Middle frontal gyrus (tissue), 1 donor: ENCODE measurements around the gene RALA.
A peak's percentile ranks its signal among the peaks of the same experiment; 100 is the strongest.
"Not testable (repeated sequence)": the region's sequence is repeated elsewhere in the genome, so short reads cannot be mapped to it uniquely, and the experiment has no call there.

Experiments
- DNase-seq: peaks from one replicate; pipeline ENCODE4 v3.0.0-alpha.2; 2015; ENCODE audit warnings: low spot score; ENCODE audit errors: extremely low spot score

RALA gene

DNA sequence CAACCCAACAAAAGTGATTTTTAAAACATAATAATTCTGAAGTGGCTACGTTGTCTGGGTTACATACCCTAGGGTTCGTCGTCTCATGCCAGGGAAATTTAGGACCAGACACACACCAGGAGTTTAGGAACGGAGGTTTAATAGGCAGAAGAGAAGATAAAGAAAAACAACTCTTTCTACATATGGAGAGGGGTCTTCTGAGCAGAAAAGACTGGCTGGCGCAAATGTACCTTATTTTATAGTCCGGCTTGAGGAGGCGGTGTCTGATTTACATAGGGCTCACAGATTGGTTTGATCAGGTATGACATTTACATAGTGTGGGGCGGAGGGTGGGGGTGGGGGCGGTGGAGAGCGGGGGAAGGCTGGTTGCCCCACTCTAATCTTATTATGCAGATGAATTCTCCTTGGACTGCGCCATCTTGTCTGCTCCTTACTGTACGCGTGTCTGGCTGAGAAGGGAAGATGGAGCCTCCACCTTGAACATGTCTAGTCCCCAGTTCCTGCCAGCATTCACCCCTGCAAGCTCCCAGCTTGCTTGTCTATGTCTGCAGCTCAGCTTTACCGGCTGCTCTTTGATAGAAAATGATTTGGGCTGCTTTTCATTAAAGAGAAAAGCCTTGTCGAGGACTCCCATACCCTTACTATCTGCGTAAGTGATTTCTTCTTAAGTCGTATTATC, 98.7 kb downstream of the RALA start:
- no peak for DNase-seq

DNA sequence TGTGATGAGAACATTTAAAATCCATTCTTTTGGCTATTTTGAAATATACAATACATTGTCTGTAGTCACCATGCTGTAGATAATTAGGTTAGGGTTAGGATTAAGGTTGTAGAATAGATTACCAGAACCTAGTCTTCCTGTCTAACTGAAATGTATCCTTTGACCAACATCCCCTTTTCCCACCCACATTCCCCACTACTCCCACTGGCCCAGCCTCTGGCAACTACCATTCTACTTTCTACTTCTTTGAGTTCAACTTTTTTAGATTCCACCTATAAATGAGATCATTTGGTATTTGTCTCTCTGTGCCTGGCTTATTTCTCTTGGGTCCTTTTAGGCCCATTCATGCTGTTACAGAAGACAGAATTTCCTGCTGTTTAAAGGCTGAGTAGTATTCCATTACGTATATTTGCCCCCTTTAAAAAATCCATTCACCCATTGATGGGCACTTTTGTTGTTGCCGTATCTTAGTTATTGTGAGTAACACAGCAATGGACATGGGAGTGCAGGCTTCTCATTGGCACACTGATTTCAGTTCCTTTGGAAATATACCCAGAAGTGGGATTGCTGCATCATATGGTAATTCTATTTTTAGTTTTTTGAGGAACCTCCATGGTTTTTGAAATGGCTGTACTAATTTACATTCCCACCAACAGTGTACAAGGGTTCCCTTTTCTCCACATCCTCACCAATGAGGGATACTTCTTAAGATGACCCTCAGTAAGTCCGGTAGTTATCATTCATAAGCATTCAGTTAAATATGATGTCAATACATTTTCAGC, 104.0 kb downstream of the RALA start:
- DNase-seq: no peak

DNA sequence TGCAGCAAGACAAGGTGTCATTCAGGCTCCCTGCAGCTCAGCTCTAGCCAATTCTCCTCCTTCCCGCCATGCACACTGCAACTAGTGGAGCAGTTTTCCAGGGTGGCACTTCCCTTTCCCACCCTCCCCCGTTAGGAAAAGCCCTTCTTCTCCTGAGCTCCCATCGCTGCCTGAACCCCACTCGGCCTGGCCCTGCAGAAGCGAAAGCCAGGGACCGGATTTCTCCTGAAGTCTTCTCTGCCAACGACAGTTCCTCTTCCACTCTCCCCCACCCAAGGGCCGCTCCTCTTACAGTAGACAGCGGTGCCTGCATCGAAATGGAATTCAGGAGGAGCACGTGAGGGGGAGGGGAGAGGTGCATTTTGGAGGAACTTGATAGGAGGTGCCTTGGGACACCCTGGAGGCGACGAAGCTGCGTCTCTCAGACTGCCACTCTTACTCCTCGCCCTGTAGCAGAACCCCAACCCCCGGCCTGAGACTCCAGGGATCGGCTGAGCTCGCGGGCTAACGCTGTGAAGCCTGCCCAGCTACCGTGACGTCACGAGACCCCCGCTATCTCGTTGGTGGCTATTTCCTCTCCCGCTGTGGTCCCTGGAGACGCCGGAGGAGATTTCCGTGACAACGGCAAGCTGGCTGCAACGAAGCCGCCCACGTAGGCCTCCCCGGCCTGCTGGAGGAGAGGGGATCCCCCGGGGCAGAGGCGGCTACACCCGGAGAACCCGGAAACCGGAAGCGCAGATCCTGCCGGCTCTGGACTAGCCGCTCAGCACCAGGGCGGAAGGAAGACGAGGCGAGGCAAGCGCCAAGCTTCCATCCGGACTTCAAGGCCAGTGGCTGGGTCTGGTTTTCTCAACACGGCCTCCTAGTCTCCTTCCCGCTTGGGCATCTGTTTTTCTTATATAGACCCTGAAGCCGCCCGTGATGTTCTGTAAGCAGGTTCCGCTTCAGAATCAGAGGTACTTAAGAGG, 109.7 kb downstream of the RALA start:
- peak; percentile 93 for DNase-seq

DNA sequence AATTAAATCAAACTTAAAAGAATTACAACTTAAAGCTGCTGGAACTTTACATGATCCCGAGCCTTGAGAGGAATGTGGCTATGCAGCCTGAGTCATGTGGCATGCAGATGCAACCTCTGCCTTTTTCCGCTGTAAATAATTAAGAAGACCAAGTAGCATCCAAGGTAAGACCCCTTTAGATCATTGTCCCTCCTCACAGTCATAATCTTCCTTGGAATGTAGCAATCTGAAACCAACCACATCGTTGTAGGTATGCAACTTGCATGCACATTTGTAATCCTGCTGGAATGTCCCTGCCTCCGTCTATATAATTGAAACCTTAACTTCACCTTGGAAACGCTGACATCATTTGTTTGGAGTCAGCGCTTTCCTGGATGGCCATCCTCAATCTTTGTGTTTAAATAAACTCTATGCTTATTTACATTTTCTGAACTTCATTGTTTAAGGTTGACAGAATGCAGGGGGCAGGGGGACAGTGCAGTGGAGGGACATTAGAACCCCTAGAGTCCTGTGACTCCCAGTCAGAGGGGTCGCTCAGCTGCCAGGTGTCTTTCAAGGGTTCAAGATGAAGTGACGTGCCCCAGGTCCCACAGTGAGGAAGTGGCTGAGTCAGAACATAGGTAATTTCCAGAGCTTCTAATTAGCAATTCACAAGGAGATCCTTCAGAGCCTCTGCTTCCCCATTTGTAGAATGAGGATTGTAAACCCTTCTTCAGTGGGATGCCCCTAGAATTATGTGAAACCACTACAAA, 110.7 kb downstream of the RALA start:
- no peak for DNase-seq

DNA sequence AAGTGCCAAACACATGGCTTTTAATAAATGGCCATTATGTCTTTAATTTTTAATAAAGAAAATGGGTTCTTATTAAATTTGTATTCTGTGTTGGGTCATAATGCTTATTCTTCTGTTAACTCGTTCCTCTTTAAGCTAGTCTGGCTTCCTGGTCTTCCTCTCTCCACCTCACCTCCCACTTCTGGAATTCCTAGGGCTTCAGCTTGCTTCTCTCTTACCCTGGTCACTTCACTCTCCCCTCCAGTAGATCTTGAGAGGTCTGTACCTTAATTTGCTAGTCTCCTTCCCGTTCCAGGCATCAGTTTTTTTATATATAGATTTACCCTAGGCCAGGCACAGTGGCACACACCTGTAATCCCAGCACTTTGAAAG, 111.2 kb downstream of the RALA start:
- DNase-seq: no peak

DNA sequence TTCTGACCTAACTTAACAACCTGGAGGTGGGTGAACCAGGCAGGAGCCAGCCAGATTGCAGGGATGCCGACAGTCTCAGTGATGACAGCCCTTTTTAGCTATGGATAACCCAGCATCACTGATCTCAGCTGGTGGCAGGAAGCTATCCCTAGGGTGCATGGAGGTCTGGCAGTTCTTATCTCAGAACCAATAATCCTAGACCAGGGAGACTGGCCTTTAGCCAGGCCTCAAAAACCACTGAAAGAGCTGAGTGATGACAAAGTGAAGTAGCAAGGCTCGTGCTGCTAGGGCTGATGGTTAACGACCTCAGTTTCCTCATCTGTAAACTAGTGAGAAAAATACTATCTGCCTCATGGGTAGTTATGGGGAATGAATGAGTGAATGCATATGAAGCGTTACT, 112.5 kb downstream of the RALA start:
- no peak for DNase-seq

DNA sequence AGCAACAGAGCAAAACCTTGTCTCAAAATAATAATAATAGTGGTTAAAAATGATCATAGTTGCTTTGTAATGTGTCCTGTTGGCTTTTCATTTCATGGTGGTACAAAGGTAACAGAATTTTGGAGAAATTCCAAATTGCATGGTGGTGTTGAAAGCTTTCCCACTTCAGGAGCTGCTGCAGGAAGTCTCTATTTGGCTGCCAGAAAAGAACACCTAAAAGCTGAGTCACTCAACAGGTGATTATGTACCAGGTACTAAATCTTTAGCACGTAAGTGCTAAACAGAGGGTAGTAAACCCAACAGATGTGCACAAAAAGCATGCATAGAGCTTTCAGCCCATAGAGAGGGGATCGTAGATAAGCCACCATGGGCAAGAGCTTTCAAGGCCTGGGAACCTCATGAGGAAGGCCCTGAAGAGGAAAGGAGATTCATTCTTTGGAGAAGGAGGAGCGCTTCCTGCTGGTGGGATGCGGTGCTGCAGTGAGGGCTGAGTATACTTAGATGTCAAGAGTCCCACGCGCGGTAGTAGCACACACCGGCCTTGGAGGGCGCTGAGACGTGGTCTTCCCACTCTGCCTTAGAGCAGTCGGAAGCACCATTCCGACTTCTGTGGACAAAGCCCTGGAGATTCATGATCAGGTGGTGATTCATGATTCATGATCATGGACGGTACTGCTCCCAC, 118.7 kb downstream of the RALA start:
- no peak for DNase-seq

DNA sequence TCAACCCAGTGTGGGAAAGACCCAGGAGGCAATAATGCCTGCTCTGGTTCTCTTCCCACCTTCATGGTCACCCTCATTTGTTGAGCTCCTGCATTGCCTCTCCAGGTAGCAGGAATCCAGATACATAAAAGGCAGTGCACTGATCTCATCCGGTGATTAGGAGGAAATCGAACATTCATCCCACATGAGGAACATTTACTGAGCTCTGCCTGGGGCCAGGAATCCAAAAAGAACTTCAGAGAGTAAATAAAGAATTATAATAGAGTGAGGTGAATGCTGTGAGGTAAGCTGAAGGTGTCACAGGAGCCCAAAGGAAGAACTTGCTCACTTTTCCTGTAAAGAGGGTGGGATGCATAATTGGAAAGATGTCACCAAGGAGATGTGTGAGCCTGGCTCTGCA, 121.2 kb downstream of the RALA start:
- no peak for DNase-seq

DNA sequence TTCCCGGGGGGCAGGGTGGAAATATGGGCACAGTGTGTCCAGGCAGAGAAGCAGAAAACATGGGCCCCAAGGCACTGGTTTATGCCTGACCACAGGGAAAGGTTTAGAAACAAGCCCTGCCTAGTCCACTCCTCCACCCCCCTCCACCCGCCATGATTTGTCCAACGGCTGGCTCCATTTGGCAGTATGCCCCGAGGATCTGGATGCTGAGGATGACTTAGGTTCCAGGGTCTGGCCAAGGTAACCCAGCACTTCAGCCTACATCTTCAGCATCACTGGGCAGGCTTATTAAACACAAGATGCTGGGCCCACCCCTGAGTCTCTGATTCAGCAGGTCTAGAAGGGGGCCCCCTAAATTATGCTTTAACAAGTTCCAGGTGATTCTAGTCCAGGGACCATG, 121.9 kb downstream of the RALA start:
- DNase-seq: no peak

DNA sequence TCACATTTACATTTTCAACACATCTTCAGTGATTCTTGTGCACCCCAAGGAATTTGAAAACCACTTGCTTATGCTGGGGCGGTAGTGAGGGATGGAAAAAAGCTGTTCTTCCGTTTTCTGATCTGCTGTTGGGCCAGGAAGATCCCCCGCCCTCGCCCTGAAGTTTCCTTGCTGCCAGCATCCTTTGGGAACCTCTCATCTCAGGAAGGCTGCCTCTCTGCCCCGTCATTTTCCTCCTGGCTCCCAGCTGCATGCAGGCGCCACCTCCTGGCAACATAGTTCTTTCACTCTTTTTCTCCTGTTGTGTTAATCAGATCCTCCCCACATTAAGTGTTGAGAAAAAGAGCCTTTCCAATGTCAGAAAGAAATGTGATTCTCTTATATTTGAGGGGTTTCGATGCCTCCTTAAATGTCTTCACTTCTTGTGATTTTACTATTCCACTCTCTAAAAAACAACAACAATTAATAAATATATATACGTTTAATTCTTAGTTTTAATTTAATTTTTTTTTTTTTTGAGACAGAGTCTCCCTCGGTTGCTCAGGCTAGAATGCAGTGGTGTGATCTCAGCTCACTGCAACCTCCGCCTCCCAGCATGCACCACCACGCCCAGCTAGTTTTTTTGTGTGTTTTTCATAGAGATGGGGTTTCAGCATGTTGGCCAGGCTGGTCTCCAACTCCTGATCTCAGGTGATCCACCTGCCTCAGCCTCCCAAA, 122.9 kb downstream of the RALA start:
- peak; percentile 71 for DNase-seq

DNA sequence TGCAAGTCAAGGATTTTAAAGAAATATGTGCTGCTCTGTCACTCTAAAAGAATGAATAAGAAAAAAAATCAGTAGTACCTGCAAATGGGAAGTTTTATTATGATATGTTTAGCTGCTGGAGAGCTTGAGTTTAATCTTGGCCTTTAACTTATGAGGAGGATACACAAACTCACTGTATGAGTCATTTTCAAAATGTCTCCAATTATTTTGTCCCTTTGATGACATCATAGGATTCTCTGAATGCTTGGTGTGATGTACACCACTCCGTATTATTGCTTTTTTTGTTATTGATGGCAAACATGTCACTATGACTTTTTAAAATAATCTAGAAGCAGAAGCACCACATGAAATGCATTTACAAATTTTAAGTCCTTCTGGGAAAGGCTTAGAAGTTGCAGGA, 125.8 kb downstream of the RALA start:
- DNase-seq: no peak

DNA sequence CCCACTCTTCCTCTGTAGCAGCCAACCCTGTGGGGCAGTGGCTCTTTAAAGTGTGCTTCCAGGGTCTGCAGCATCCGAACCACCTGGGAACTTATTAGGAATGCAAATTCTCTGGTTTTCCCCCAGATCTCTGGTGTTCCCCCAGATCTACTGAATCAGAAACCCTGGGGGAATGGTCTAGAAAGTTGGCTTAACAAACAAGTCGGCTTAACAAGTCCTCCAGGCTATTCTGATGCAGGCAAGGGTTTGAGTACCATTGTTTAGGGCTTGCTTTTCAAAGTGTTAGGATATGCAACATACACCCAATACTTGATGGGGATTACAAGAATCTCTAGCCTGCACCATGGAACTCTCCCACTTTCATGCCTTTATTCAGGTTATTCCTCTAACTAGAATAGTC, 126.3 kb downstream of the RALA start:
- no peak for DNase-seq

DNA sequence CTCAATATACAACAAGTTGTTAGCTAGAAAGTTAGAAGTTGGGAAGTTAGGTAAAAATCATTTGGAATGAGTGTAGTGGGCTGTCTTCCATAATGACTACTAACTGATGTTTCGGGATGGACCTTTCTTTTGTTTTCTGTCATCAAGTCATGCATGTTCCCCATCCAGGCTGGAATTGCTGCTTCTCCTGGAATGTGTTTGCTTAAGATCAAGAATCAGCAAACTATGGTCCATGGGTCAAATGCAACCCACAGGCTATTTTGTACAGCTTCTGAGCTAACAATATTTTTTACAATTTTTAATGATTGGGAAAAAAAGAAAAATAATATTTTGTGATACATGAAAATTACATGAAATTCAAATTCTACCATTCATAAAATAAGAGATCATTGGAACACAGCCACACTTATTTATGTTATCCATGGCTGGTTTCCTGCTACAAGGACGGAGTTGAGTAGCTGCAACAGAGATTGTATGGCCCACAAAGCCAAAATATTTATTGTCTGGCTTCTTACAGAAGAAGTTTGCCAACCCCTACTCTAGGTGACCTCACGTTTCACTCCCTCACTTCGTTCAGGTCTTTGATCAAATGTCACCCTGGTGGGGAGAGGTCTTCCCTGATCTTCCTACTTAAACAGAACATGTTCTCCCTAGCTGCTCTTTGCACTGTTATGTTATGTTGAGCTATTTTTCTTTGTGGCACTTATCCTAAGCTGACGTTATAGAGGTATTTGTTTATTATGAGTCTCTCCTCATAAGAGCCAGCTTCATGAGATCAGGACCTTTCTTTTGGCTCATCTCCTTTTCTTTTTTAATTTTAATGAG, 127.1 kb downstream of the RALA start:
- DNase-seq: no peak

DNA sequence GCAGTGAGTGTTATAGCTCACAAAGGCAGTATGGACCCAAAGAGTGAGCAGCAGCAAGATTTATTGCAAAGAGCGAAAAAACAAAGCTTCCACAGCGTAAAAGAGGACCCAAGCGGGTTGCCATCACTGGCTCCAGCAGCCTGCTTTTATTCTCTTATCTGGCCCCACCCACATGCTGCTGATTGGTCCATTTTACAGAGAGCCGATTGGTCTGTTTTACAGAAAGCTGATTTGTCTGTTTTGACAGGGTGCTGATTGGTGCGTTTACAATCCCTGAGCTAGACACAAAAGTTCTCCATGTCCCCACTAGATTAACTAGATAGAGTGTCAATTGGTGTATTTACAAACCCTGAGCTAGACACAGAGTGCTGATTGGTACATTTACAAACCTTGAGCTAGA, 129.9 kb downstream of the RALA start:
- DNase-seq: not testable (repeated sequence)

DNA sequence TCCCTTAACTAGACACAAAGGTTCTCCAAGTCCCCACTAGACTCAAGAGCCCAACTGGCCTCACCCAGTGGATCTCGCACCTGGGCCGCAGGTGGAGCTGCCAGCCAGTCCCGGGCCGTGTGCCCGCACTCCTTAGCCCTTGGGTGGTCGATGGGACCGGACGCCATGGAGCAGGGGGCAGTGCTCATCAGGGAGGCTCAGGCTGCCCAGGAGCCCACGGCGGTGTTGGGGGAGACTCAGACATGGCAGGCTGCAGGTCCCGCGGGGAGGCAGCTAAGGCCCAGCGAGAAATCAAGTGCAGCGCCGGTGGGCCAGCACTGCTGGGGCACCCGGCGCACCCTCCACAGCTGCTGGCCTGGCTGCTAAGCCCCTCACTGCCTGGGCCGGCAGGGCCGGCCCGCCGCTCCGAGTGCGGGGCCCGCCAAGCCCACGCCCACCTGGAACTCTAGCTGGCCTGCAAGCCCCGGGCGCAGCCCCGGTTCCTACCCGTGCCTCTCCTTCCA, 130.5 kb downstream of the RALA start:
- DNase-seq: no peak

DNA sequence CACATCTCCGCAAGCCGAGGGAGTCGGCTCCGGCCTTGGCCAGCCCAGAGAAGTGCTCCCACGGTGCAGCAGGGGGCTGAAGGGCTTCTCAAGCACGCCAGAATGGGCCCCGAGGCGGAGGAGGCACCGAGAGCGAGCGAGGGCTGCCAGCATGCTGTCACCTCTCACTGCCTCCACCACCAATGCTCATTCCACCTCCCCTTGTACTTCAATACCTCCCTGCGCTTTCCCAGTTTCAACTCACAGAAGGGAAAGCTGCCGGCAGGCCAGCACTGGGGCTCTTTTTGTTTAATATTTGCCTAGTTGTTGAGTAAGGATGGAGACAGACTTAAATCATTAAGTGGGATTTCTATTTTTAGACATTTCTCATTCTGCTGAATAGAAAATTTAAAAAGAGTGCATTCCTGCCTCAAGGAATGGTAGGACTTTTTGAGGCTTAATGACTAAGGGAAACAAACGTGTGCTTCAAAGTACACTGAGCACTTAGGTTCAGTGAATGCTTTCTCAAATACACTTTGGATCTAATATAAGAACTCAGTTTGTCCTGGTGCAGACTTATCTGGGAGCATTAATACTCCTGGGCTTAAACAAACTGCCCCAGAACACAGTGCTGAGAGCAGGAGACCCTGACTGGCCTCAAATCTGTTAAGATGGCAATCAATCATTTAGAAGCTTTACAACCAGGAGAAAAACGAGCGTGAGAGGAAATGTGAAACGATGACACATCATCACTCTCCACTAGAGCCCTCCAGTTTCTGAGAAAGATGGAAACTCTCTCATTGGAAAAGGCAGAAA, 131.2 kb downstream of the RALA start:
- no peak for DNase-seq

DNA sequence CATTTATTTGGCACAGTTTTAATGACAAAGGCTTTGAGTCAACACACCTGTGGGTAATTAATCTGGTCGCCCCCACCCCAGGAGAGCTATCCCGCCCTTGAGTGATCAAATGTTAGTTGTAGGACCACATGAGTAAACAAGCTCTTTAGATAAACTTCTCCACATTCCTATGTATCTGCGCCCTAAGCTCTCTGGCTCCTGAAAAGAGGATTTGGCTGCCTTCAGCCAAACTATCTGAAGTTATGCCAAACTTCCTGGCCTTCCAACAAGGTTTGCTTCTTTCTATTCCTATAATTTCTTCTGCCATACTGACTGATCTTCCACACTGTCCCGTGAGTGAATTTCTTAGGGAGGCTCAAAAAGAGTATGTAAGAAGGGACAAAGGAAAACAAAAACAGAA, 134.2 kb downstream of the RALA start:
- no peak for DNase-seq
